OCI-LY3 (cell line): ENCODE results near the gene METTL16.

Source experiments
- H2AFZ ChIP-seq: fragments of 200-600, 300-600 bp; shearing (Covaris generic); 2 replicates; pipeline ENCODE4 v1.6.0; 2014; ENCODE audit warnings: antibody characterized with exemption, low read depth, low read length
- H3K27ac ChIP-seq: fragments of 200-600, 300-600 bp; sonication (generic); 2 replicates; pipeline ENCODE4 v1.5.1; 2014; ENCODE audit warnings: mild to moderate bottlenecking, low read length, moderate library complexity, mixed read lengths
- H3K27me3 ChIP-seq: fragments of 200-600, 300-600 bp; sonication (generic); 2 replicates; pipeline ENCODE4 v1.6.1; 2014; ENCODE audit warnings: low read depth, low read length, mixed read lengths
- H3K36me3 ChIP-seq: fragments of 200-600, 300-600 bp; sonication (generic); replicated peaks from 2 replicates; pipeline ENCODE3; 2014; ENCODE audit warnings: low read depth, low read length, mixed read lengths
- H3K4me1 ChIP-seq: fragments of 300-600, 200-600 bp; sonication (generic); 2 replicates; pipeline ENCODE4 v1.6.1; 2014; ENCODE audit warnings: low read length, mixed read lengths
- H3K4me2 ChIP-seq: fragments of 200-600, 300-600 bp; sonication (generic); 2 replicates; pipeline ENCODE4 v1.6.1; 2014; ENCODE audit warnings: low read length, mixed read lengths
- H3K4me3 ChIP-seq: fragments of 300-600, 200-600 bp; sonication (generic); 2 replicates; pipeline ENCODE4 v1.5.1; 2014; ENCODE audit warnings: antibody characterized with exemption, mild to moderate bottlenecking, low read length, moderate library complexity
- H3K79me2 ChIP-seq: fragments of 300-600, 200-600 bp; shearing (Covaris generic); 2 replicates; pipeline ENCODE4 v1.6.1; 2014; ENCODE audit warnings: mild to moderate bottlenecking, low read length, mixed read lengths
- H3K9ac ChIP-seq: fragments of 300-600, 200-600 bp; shearing (Covaris generic); 2 replicates; pipeline ENCODE4 v1.6.0; 2014; ENCODE audit warnings: mild to moderate bottlenecking, low read length, moderate library complexity
- H3K9me3 ChIP-seq: fragments of 200-600, 300-600 bp; shearing (Covaris generic); 2 replicates; pipeline ENCODE4 v1.6.1; 2014; ENCODE audit warnings: low read length, mixed read lengths; ENCODE audit not compliant: insufficient read depth
- H4K20me1 ChIP-seq: fragments of 200-600, 300-600 bp; sonication (generic); 2 replicates; pipeline ENCODE4 v1.6.1; 2016; ENCODE audit warnings: low read length, mixed read lengths; ENCODE audit not compliant: insufficient read depth
- CTCF ChIP-seq: fragments of 200-600, 300-600 bp; sonication (generic); IDR thresholded peaks from 2 replicates; pipeline ENCODE4 v1.5.1; 2014; ENCODE audit warnings: antibody characterized with exemption, low read length, low read depth
- EZH2phosphoT487 ChIP-seq: fragments of 200-600 bp; shearing (Covaris generic); IDR thresholded peaks from 2 replicates; pipeline ENCODE4 v1.6.1; 2018; ENCODE audit warnings: antibody characterized with exemption, mixed run types, low read depth

The METTL16 gene

DNA sequence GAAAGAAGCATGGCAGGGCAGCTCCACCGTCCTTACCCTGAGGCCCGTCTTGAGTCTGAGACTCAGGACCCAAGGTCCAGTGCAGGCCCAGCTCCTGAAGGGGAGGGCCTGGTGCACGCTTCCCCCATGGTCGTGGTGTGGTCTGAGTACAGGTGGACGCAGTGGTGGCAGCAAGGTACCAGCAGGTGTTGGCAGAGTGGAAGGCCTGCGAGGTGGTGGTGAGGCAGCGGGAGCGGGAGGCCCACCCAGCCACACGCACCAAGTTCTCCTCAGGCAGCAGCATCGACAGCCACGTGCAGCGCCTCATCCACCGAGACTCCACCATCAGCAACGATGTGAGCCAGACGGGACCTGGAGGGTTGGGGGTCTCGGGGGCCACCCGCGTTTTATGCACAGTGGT is 138.5 kb downstream of the METTL16 start:
- H3K4me3 ChIP-seq = no peak overlapping the region
- no peaks in the 10 kb centered on the region for H3K36me3 ChIP-seq
- no peaks in the 10 kb centered on the region for H3K9me3 ChIP-seq
- H2AFZ ChIP-seq = no peak overlapping the region
- no peak for TF ChIP-seq EZH2phosphoT487
- no peak for TF ChIP-seq CTCF
- no peaks in the 10 kb centered on the region for H3K4me1 ChIP-seq
- H4K20me1 ChIP-seq = no peaks in the 10 kb centered on the region
- no peak overlapping the region for H3K27ac ChIP-seq
- no peaks in the 10 kb centered on the region for H3K27me3 ChIP-seq
- H3K9ac ChIP-seq = no peak overlapping the region
- H3K4me2 ChIP-seq = no peak overlapping the region
- no peaks in the 10 kb centered on the region for H3K79me2 ChIP-seq

DNA sequence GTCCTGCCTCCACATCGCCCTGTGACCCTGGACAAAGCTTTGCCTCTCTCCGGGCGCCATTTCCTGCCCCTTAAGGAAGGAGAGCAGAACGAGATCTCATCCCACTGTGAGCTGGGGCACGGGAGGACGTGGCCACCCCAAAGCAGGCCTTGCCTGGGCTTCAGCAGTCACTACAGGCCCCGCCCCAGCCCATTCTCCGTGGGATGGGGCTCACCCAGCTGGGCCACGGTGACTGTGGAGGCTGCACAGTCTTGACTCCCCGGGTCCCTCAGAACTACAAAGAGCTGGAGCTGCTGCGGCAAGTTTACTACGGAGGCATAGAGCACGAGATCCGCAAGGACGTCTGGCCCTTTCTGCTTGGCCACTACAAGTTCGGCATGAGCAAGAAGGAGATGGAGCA is 139.0 kb downstream of the METTL16 start:
- Histone ChIP-seq H3K36me3 (no peaks in the 10 kb centered on the region), H4K20me1 (no peaks in the 10 kb centered on the region), H3K4me1 (no peaks in the 10 kb centered on the region), H3K27me3 (no peaks in the 10 kb centered on the region), H3K79me2 (no peaks in the 10 kb centered on the region), H3K4me3 (no peak overlapping the region), H3K27ac (no peak overlapping the region), H3K9ac (no peak overlapping the region), H3K9me3 (no peaks in the 10 kb centered on the region), H2AFZ (no peak overlapping the region), H3K4me2 (no peak overlapping the region)
- TF ChIP-seq CTCF (no peak), EZH2phosphoT487 (no peak)

DNA sequence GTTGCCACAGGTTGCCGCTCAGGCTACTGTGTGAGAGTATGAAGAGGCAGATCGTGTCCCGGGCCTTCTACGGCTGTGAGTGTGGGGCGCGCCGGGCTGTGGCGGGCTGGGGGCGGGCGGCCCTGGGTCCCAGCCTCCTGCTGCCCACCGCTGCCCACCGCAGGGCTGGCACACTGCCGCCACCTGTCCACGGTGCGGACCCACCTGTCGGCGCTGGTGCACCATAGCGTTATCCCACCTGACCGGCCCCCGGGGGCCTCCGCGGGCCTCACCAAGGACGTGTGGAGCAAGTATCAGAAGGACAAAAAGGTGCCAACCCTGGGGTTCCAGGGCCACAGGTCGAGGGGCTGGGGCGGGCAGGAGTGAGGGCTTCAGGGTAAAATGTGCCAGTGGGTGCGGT is 139.5 kb downstream of the METTL16 start:
- Histone ChIP-seq H3K36me3 (no peaks in the 10 kb centered on the region), H3K27me3 (no peaks in the 10 kb centered on the region)

More for the DNA sequence above, 139.5 kb downstream of the METTL16 start:
- Histone ChIP-seq H3K4me3 (no peak overlapping the region), H4K20me1 (no peaks in the 10 kb centered on the region), H3K27ac (no peak overlapping the region), H3K4me1 (no peaks in the 10 kb centered on the region), H3K79me2 (no peaks in the 10 kb centered on the region), H3K9ac (no peak overlapping the region), H2AFZ (no peak overlapping the region), H3K9me3 (no peaks in the 10 kb centered on the region), H3K4me2 (no peak overlapping the region)
- TF ChIP-seq CTCF = no peak
- TF ChIP-seq EZH2phosphoT487 = no peak
